Fibroblast of lung (primary cell): ENCODE measurements around the gene PLPP1.

Source experiments
- EZH2 ChIP-seq: IDR thresholded peaks from 2 replicates; pipeline ENCODE4 v1.5.1; 2012; ENCODE audit warnings: low read length, control low read depth, mild to moderate bottlenecking; ENCODE audit errors: missing control alignments
- TF ChIP-seq, protein P1 (sequence below), 2 donors: IDR thresholded peaks in 1 of 2; conservative IDR thresholded peaks in 1 of 2; 1 replicate in 1 of 2; 2 replicates in 1 of 2; pipeline ENCODE4 v1.5.1; 2011 to 2012; ENCODE audit warnings: low read length in 2 of 2, control low read depth in 1 of 2, inconsistent platforms in 1 of 2, low read depth in 1 of 2, mild to moderate bottlenecking in 1 of 2

DNA sequence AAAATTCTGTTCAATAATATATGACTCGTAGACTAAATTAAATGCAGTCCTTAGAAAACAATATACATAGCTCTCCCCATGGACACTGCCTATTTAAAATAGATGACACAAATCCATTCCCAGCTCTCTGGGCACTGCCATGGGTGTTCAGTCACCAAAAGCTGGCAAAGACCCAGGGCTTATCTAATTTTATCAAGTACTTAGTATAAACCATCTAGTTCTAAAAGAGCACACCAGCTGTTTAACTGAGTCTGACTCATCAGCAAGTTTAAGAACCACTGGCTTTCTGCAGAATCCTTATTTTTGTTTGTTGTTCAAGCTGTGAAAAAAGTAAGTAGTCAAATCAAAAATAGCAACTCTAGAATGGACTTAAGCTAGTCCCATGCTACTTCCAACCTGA lies 107.6 kb downstream of the PLPP1 start:
- TF ChIP-seq, protein P1, sequence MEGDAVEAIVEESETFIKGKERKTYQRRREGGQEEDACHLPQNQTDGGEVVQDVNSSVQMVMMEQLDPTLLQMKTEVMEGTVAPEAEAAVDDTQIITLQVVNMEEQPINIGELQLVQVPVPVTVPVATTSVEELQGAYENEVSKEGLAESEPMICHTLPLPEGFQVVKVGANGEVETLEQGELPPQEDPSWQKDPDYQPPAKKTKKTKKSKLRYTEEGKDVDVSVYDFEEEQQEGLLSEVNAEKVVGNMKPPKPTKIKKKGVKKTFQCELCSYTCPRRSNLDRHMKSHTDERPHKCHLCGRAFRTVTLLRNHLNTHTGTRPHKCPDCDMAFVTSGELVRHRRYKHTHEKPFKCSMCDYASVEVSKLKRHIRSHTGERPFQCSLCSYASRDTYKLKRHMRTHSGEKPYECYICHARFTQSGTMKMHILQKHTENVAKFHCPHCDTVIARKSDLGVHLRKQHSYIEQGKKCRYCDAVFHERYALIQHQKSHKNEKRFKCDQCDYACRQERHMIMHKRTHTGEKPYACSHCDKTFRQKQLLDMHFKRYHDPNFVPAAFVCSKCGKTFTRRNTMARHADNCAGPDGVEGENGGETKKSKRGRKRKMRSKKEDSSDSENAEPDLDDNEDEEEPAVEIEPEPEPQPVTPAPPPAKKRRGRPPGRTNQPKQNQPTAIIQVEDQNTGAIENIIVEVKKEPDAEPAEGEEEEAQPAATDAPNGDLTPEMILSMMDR (conservative IDR thresholded peaks at IDR 0.05 in 1 of 2, IDR thresholded peaks at IDR 0.05 in 1 of 2; ENCODE audit: low read depth in 1 of 2, low read length in 2 of 2): no peak
- no peak for TF ChIP-seq EZH2
